MM.1S (cell line): Measurements from ENCODE around the gene SLC22A14.

Experiments used
- EZH2 ChIP-seq: fragments of 300-600 bp; sonication (generic); optimal IDR thresholded peaks from 2 replicates; pipeline ENCODE3; 2017; ENCODE audit warnings: low read depth, mild to moderate bottlenecking, antibody characterized with exemption, low read length, mixed read lengths
- EZH2phosphoT487 ChIP-seq: fragments of 300-600 bp; sonication (generic); IDR thresholded peaks from 2 replicates; pipeline ENCODE4 v1.6.1; 2018; ENCODE audit warnings: antibody characterized with exemption, low read length
- TF ChIP-seq, protein P1 (sequence below): fragments of 300-600 bp; sonication (generic); IDR thresholded peaks from 2 replicates; pipeline ENCODE4 v1.5.1; 2016; ENCODE audit warnings: antibody characterized with exemption, low read length, mixed read lengths

GRCh38 chr3:38314112-38314763 lies 32.1 kb downstream of the SLC22A14 start:
- TF ChIP-seq, protein P1, sequence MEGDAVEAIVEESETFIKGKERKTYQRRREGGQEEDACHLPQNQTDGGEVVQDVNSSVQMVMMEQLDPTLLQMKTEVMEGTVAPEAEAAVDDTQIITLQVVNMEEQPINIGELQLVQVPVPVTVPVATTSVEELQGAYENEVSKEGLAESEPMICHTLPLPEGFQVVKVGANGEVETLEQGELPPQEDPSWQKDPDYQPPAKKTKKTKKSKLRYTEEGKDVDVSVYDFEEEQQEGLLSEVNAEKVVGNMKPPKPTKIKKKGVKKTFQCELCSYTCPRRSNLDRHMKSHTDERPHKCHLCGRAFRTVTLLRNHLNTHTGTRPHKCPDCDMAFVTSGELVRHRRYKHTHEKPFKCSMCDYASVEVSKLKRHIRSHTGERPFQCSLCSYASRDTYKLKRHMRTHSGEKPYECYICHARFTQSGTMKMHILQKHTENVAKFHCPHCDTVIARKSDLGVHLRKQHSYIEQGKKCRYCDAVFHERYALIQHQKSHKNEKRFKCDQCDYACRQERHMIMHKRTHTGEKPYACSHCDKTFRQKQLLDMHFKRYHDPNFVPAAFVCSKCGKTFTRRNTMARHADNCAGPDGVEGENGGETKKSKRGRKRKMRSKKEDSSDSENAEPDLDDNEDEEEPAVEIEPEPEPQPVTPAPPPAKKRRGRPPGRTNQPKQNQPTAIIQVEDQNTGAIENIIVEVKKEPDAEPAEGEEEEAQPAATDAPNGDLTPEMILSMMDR = no peak
- no peak for TF ChIP-seq EZH2
- TF ChIP-seq EZH2phosphoT487 = no peak
